HepG2 (cell line): ENCODE data around the gene CASKIN1. TPM values are rescaled to one million over a fixed set of nuclear protein-coding genes. Genes with fewer than 3 reads are reported as not detected.
A peak's percentile ranks its signal among the peaks of the same experiment; 100 is the strongest.

Source experiments
- AGO2 ChIP-seq: fragments of 200-400 bp; formaldehyde crosslinking; optimal IDR thresholded peaks from 2 replicates; pipeline ENCODE3; 2017; ENCODE audit warnings: mild to moderate bottlenecking, low read depth, low read length, moderate library complexity
- ATF7-NPFF ChIP-seq: sonication (generic); formaldehyde crosslinking; IDR thresholded peaks from 2 replicates; pipeline ENCODE4 v1.8.1; 2023; ENCODE audit warnings: mild to moderate bottlenecking, low read depth, missing genetic modification reagents, moderate library complexity
- DPF2 ChIP-seq: sonication (generic); formaldehyde crosslinking; IDR thresholded peaks from 2 replicates; pipeline ENCODE4 v1.4.0; 2020; ENCODE audit warnings: mild to moderate bottlenecking, low read depth, missing genetic modification reagents, borderline replicate concordance
- MYC ChIP-seq: sonication (generic); formaldehyde crosslinking; IDR thresholded peaks from 2 replicates; pipeline ENCODE4 v1.9.0; 2021; ENCODE audit warnings: missing genetic modification reagents, borderline replicate concordance
- NR2F1 ChIP-seq, 2 experiments: fragments of 450-650 bp in 1 of 2; formaldehyde crosslinking in 1 of 2; IDR thresholded peaks; 2 replicates each; pipeline versions ENCODE4 v1.5.0 to v1.6.1; 2016 to 2020; ENCODE audit warnings: mild to moderate bottlenecking in 1 of 2, missing compliant biosample characterization in 1 of 2, missing genetic modification reagents in 1 of 2, moderate library complexity in 1 of 2
- RBM22 ChIP-seq: fragments of 200-400 bp; formaldehyde crosslinking; optimal IDR thresholded peaks from 2 replicates; pipeline ENCODE3; 2017; ENCODE audit warnings: mild to moderate bottlenecking, low read length, moderate library complexity
- RBM39 ChIP-seq: fragments of 200-400 bp; formaldehyde crosslinking; IDR thresholded peaks from one replicate; pipeline ENCODE4 v1.6.1; 2018; ENCODE audit warnings: antibody characterized with exemption, mild to moderate bottlenecking, low read depth, low read length; ENCODE audit not compliant: poor library complexity, severe bottlenecking
- ZFP90 ChIP-seq: sonication (generic); formaldehyde crosslinking; IDR thresholded peaks from 2 replicates; pipeline ENCODE4 v1.8.0; 2022; ENCODE audit warnings: missing genetic modification reagents, mild to moderate bottlenecking, inconsistent platforms, borderline replicate concordance
- ZNF33B ChIP-seq: sonication (generic); formaldehyde crosslinking; IDR thresholded peaks from 2 replicates; pipeline ENCODE4 v1.5.1; 2020; ENCODE audit warnings: mild to moderate bottlenecking, missing genetic modification reagents
- ZNF740 ChIP-seq: sonication (generic); formaldehyde crosslinking; IDR thresholded peaks from 2 replicates; pipeline ENCODE4 v1.4.0; 2020; ENCODE audit warnings: missing genetic modification reagents
- polyA plus RNA-seq, 8 experiments: library from polyadenylated mRNA; depleted of rRNA in 3 of 8; stranded (reverse) in 7 of 8; unstranded in 1 of 8; fragments of >200 nt; fragmentation: Illumina TruSeq in 4 of 8; extraction: Trizol in 4 of 8; gene quantifications; 2 replicates each; pipeline versions ENCODE4 v1.2.1 to v1.2.3, GENCODE V29; 2011 to 2016; ENCODE audit warnings: low read depth in 4 of 8, missing spikeins in 1 of 8, mixed read lengths in 1 of 8; ENCODE audit not compliant: insufficient read depth in 1 of 8
- total RNA-seq, 5 experiments: library from RNA; depleted of rRNA; stranded (reverse); fragments of >200 nt; fragmentation: Illumina TruSeq; extraction: Trizol; gene quantifications; 2 replicates each; pipeline ENCODE4 v1.2.3, GENCODE V29; 2016; ENCODE audit warnings: low read depth in 1 of 5
- TF ChIP-seq, protein P1 (sequence below), 2 experiments: fragments of 450-650 bp in 1 of 2; sonication (generic) in 1 of 2; formaldehyde crosslinking in 1 of 2; IDR thresholded peaks; 2 replicates each; pipeline versions ENCODE4 v1.6.1 to v1.8.0; 2016 to 2022; ENCODE audit warnings: antibody characterized with exemption in 1 of 2, mild to moderate bottlenecking in 1 of 2, missing genetic modification reagents in 1 of 2
- TF ChIP-seq, protein P2 (sequence below): IDR thresholded peaks from 2 replicates; pipeline ENCODE4 v1.6.1; 2016; ENCODE audit warnings: missing compliant biosample characterization, missing genetic modification reagents, borderline replicate concordance
- TF ChIP-seq, protein P3 (sequence below): IDR thresholded peaks from 2 replicates; pipeline ENCODE4 v1.6.1; 2012; ENCODE audit warnings: inconsistent platforms
- TF ChIP-seq, protein P4 (sequence below): sonication (generic); formaldehyde crosslinking; IDR thresholded peaks from 2 replicates; pipeline ENCODE4 v1.4.0; 2020; ENCODE audit warnings: mild to moderate bottlenecking, missing genetic modification reagents

Gene CASKIN1
- total and polyA plus RNA-seq, 2 of the 13 experiments (the other 11 are each of a cell fraction or from before 2014, with no cell fraction given) = 1.2 to 2.2 TPM

GRCh38 chr16:2151188-2152091 lies 45.0 kb downstream of the CASKIN1 start (continued):
- TF ChIP-seq, protein P1, sequence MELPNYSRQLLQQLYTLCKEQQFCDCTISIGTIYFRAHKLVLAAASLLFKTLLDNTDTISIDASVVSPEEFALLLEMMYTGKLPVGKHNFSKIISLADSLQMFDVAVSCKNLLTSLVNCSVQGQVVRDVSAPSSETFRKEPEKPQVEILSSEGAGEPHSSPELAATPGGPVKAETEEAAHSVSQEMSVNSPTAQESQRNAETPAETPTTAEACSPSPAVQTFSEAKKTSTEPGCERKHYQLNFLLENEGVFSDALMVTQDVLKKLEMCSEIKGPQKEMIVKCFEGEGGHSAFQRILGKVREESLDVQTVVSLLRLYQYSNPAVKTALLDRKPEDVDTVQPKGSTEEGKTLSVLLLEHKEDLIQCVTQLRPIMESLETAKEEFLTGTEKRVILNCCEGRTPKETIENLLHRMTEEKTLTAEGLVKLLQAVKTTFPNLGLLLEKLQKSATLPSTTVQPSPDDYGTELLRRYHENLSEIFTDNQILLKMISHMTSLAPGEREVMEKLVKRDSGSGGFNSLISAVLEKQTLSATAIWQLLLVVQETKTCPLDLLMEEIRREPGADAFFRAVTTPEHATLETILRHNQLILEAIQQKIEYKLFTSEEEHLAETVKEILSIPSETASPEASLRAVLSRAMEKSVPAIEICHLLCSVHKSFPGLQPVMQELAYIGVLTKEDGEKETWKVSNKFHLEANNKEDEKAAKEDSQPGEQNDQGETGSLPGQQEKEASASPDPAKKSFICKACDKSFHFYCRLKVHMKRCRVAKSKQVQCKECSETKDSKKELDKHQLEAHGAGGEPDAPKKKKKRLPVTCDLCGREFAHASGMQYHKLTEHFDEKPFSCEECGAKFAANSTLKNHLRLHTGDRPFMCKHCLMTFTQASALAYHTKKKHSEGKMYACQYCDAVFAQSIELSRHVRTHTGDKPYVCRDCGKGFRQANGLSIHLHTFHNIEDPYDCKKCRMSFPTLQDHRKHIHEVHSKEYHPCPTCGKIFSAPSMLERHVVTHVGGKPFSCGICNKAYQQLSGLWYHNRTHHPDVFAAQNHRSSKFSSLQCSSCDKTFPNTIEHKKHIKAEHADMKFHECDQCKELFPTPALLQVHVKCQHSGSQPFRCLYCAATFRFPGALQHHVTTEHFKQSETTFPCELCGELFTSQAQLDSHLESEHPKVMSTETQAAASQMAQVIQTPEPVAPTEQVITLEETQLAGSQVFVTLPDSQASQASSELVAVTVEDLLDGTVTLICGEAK (IDR thresholded peaks at IDR 0.05) = no peak
- TF ChIP-seq, protein P1 (CRISPR knock-in tag; IDR thresholded peaks at IDR 0.05) = peak; percentile 35; the same call in 1 of the 2 replicates
- TF ChIP-seq DPF2 (no peak), RBM39 (peak; percentile 33), MYC (CRISPR knock-in tag) (0 out of 2 replicates have a peak, but pooled peaks have one; percentile 15), ATF7-NPFF (CRISPR knock-in tag) (0 out of 2 replicates have a peak, but pooled peaks have one; percentile 10), ZNF33B (CRISPR knock-in tag) (no peak), NR2F1 (CRISPR knock-in tag; IDR thresholded peaks at IDR 0.05) (no peak), AGO2 (peak; percentile 98), ZNF740 (0 out of 2 replicates have a peak, but pooled peaks have one; percentile 46), RBM22 (peak; percentile 96), ZFP90 (CRISPR knock-in tag) (0 out of 2 replicates have a peak, but pooled peaks have one; percentile 42)
- TF ChIP-seq, protein P2, sequence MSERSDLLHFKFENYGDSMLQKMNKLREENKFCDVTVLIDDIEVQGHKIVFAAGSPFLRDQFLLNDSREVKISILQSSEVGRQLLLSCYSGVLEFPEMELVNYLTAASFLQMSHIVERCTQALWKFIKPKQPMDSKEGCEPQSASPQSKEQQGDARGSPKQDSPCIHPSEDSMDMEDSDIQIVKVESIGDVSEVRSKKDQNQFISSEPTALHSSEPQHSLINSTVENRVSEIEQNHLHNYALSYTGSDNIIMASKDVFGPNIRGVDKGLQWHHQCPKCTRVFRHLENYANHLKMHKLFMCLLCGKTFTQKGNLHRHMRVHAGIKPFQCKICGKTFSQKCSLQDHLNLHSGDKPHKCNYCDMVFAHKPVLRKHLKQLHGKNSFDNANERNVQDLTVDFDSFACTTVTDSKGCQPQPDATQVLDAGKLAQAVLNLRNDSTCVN (CRISPR knock-in tag) = no peak
- TF ChIP-seq, protein P3, sequence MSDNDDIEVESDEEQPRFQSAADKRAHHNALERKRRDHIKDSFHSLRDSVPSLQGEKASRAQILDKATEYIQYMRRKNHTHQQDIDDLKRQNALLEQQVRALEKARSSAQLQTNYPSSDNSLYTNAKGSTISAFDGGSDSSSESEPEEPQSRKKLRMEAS = peak; percentile 25; the same call in 1 of the 2 replicates
- TF ChIP-seq, protein P4, sequence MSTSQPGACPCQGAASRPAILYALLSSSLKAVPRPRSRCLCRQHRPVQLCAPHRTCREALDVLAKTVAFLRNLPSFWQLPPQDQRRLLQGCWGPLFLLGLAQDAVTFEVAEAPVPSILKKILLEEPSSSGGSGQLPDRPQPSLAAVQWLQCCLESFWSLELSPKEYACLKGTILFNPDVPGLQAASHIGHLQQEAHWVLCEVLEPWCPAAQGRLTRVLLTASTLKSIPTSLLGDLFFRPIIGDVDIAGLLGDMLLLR (CRISPR knock-in tag) = no peak
